ENCODE measurements around the gene TSN. TPM values are rescaled to one million over a fixed set of nuclear protein-coding genes. Genes with fewer than 3 reads are reported as not detected.
"Not testable (repeated sequence)": the region's sequence is repeated elsewhere in the genome, so short reads cannot be mapped to it uniquely, and the experiment has no call there.

TSN gene
- 58.8 TPM for total RNA-seq
- 34.6 TPM for polyA plus RNA-seq

- Histone ChIP-seq H3K36me3 (ENCODE audit: insufficient read depth) (no peaks in the 10 kb centered on the region), H3K4me3 (ENCODE audit: low read depth, low read length) (peak within 1 kb of the TSS; percentile 91), H3K4me1 (ENCODE audit: insufficient read depth) (no peaks in the 10 kb centered on the region), H3K27ac (ENCODE audit: low read depth) (no peak within 1 kb of the TSS)
- DNase-seq (ENCODE audit: extremely low spot score) = peak; percentile 87
- under 1% methylated on average over 67 of the region's 67 CpGs for WGBS
These were observed at the start of gene TSN for GRCh38 chr2:121755237-121756111. Gene TSN (plus strand): TSS chr2:121755651. CDS start chr2:121755780, 129 bp downstream.

- whole genome bisulfite sequencing = 94% methylated on average over 4 of the region's 4 CpGs
These were observed 49.5 kb upstream of the TSN start for GRCh38 chr2:121705958-121706357.

GRCh38 chr2:121707344-121707919 is 48.0 kb upstream of the TSN start:
- 41% methylated on average over 9 of the region's 9 CpGs for WGBS
- Histone ChIP-seq H3K4me1 (ENCODE audit: insufficient read depth) (no peaks in the 10 kb centered on the region), H3K36me3 (ENCODE audit: insufficient read depth) (no peaks in the 10 kb centered on the region), H3K4me3 (ENCODE audit: low read depth, low read length) (no peak overlapping the region), H3K27ac (ENCODE audit: low read depth) (no peak overlapping the region)
- DNase-seq (ENCODE audit: extremely low spot score) = no peak

More at GRCh38 chr2:121705958-121706357, 49.5 kb upstream of the TSN start:
- H3K36me3 ChIP-seq (ENCODE audit: insufficient read depth) = no peaks in the 10 kb centered on the region
- no peak overlapping the region for H3K27ac ChIP-seq (ENCODE audit: low read depth)
- DNase-seq (ENCODE audit: extremely low spot score) = no peak
- H3K4me1 ChIP-seq (ENCODE audit: insufficient read depth) = no peaks in the 10 kb centered on the region
- H3K4me3 ChIP-seq (ENCODE audit: low read depth, low read length) = no peak overlapping the region

- 79% methylated on average over 5 of the region's 5 CpGs for WGBS
- H3K27ac ChIP-seq (ENCODE audit: low read depth) = no peak overlapping the region
- no peaks in the 10 kb centered on the region for H3K36me3 ChIP-seq (ENCODE audit: insufficient read depth)
- H3K4me3 ChIP-seq (ENCODE audit: low read depth, low read length) = no peak overlapping the region
- DNase-seq (ENCODE audit: extremely low spot score) = no peak
- H3K4me1 ChIP-seq (ENCODE audit: insufficient read depth) = no peaks in the 10 kb centered on the region
These were observed 47.5 kb upstream of the TSN start for GRCh38 chr2:121707920-121708361.

GRCh38 chr2:121709776-121710469 is 45.5 kb upstream of the TSN start:
- H3K36me3 ChIP-seq (ENCODE audit: insufficient read depth) = no peaks in the 10 kb centered on the region
- no peaks in the 10 kb centered on the region for H3K4me1 ChIP-seq (ENCODE audit: insufficient read depth)
- H3K4me3 ChIP-seq (ENCODE audit: low read depth, low read length) = no peak overlapping the region
- 78% methylated on average over 11 of the region's 11 CpGs for WGBS
- DNase-seq (ENCODE audit: extremely low spot score) = no peak
- H3K27ac ChIP-seq (ENCODE audit: low read depth) = no peak overlapping the region

GRCh38 chr2:121710470-121711170 is 44.8 kb upstream of the TSN start:
- Histone ChIP-seq H3K27ac (ENCODE audit: low read depth) (no peak overlapping the region), H3K4me3 (ENCODE audit: low read depth, low read length) (no peak overlapping the region), H3K36me3 (ENCODE audit: insufficient read depth) (no peaks in the 10 kb centered on the region), H3K4me1 (ENCODE audit: insufficient read depth) (no peaks in the 10 kb centered on the region)
- WGBS = 64% methylated on average over 7 of the region's 7 CpGs
- DNase-seq (ENCODE audit: extremely low spot score) = no peak

- H3K4me3 ChIP-seq (ENCODE audit: low read depth, low read length); H3K36me3 ChIP-seq (ENCODE audit: insufficient read depth); H3K4me1 ChIP-seq (ENCODE audit: insufficient read depth); H3K27ac ChIP-seq (ENCODE audit: low read depth); DNase-seq (ENCODE audit: extremely low spot score): not testable (repeated sequence)
- WGBS = 91% methylated on average over 3 of the region's 3 CpGs
These were observed 44.0 kb upstream of the TSN start for GRCh38 chr2:121711481-121711880.

GRCh38 chr2:121716126-121716525 is 39.3 kb upstream of the TSN start:
- peak overlapping the region; percentile 35 for H3K27ac ChIP-seq (ENCODE audit: low read depth)
- no peaks in the 10 kb centered on the region for H3K4me1 ChIP-seq (ENCODE audit: insufficient read depth)
- no peaks in the 10 kb centered on the region for H3K36me3 ChIP-seq (ENCODE audit: insufficient read depth)
- no peak overlapping the region for H3K4me3 ChIP-seq (ENCODE audit: low read depth, low read length)
- WGBS = 55% methylated on average over 1 of the region's 1 CpG
- DNase-seq (ENCODE audit: extremely low spot score) = no peak

- no peaks in the 10 kb centered on the region for H3K4me1 ChIP-seq (ENCODE audit: insufficient read depth)
- no peak overlapping the region for H3K4me3 ChIP-seq (ENCODE audit: low read depth, low read length)
- no peaks in the 10 kb centered on the region for H3K36me3 ChIP-seq (ENCODE audit: insufficient read depth)
- 95% methylated on average over 6 of the region's 6 CpGs for WGBS
- no peak for DNase-seq (ENCODE audit: extremely low spot score)
- H3K27ac ChIP-seq (ENCODE audit: low read depth) = no peak overlapping the region
These were observed 37.9 kb upstream of the TSN start for GRCh38 chr2:121717529-121717928.

GRCh38 chr2:121721926-121722325 is 33.5 kb upstream of the TSN start:
- no peak overlapping the region for H3K27ac ChIP-seq (ENCODE audit: low read depth)
- no peaks in the 10 kb centered on the region for H3K4me1 ChIP-seq (ENCODE audit: insufficient read depth)
- H3K4me3 ChIP-seq (ENCODE audit: low read depth, low read length) = no peak overlapping the region
- no peaks in the 10 kb centered on the region for H3K36me3 ChIP-seq (ENCODE audit: insufficient read depth)
- WGBS = 66% methylated on average over 8 of the region's 8 CpGs
- no peak for DNase-seq (ENCODE audit: extremely low spot score)

GRCh38 chr2:121722479-121722878 is 33.0 kb upstream of the TSN start:
- no peak overlapping the region for H3K27ac ChIP-seq (ENCODE audit: low read depth)
- no peak overlapping the region for H3K4me3 ChIP-seq (ENCODE audit: low read depth, low read length)
- H3K36me3 ChIP-seq (ENCODE audit: insufficient read depth) = peaks cover 3% of the 10 kb centered on the region
- H3K4me1 ChIP-seq (ENCODE audit: insufficient read depth) = no peaks in the 10 kb centered on the region
- WGBS = 73% methylated on average over 5 of the region's 5 CpGs
- DNase-seq (ENCODE audit: extremely low spot score) = no peak

- WGBS = 83% methylated on average over 5 of the region's 5 CpGs
- H3K27ac ChIP-seq (ENCODE audit: low read depth) = no peak overlapping the region
- no peak for DNase-seq (ENCODE audit: extremely low spot score)
These were observed 32.1 kb upstream of the TSN start for GRCh38 chr2:121723316-121723715.

GRCh38 chr2:121727332-121727731 is 28.1 kb upstream of the TSN start:
- 90% methylated on average over 2 of the region's 2 CpGs for WGBS
- no peak for DNase-seq (ENCODE audit: extremely low spot score)
- H3K4me1 ChIP-seq (ENCODE audit: insufficient read depth) = no peaks in the 10 kb centered on the region
- no peak overlapping the region for H3K27ac ChIP-seq (ENCODE audit: low read depth)
- H3K36me3 ChIP-seq (ENCODE audit: insufficient read depth) = peaks cover 3% of the 10 kb centered on the region
- no peak overlapping the region for H3K4me3 ChIP-seq (ENCODE audit: low read depth, low read length)

More at GRCh38 chr2:121723316-121723715, 32.1 kb upstream of the TSN start:
- peaks cover 3% of the 10 kb centered on the region for H3K36me3 ChIP-seq (ENCODE audit: insufficient read depth)
- H3K4me1 ChIP-seq (ENCODE audit: insufficient read depth) = no peaks in the 10 kb centered on the region
- no peak overlapping the region for H3K4me3 ChIP-seq (ENCODE audit: low read depth, low read length)
